Spleen (tissue), 11 donors: Measurements from ENCODE around the gene TSFM. TPM values are rescaled to one million over a fixed set of nuclear protein-coding genes. Genes with fewer than 3 reads are reported as not detected.

Experiments
- DNase-seq: peaks from one replicate; pipeline ENCODE4 v3.0.0-alpha.2; 2020
- H3K27ac ChIP-seq, 8 donors: fragments of 200-600 bp; sonication (generic) in 7 of 8; 1 replicate in 4 of 8; 2 replicates in 4 of 8; pipeline versions ENCODE4 v1.5.0 to v1.8.0; 2016 to 2021; ENCODE audit warnings: inconsistent platforms in 4 of 8, mild to moderate bottlenecking in 4 of 8, moderate library complexity in 1 of 8
- H3K27me3 ChIP-seq, 7 donors: fragments of 200-600 bp; sonication (generic) in 6 of 7; replicated peaks in 1 of 7; 1 replicate in 4 of 7; 2 replicates in 3 of 7; pipeline versions ENCODE4 v1.5.0 to v1.8.0; 2016 to 2021; ENCODE audit warnings: inconsistent platforms in 3 of 7, mild to moderate bottlenecking in 1 of 7
- H3K36me3 ChIP-seq, 6 donors: fragments of 200-600 bp; sonication (generic) in 5 of 6; 1 replicate in 4 of 6; 2 replicates in 2 of 6; pipeline versions ENCODE4 v1.5.0 to v1.8.0; 2016 to 2021; ENCODE audit warnings: inconsistent platforms in 2 of 6
- H3K4me1 ChIP-seq, 6 donors: fragments of 200-600 bp; sonication (generic) in 5 of 6; 1 replicate in 3 of 6; 2 replicates in 3 of 6; pipeline versions ENCODE4 v1.5.0 to v1.8.0; 2016 to 2021; ENCODE audit warnings: inconsistent platforms in 3 of 6
- H3K4me3 ChIP-seq, 8 donors: fragments of 200-600 bp; sonication (generic) in 7 of 8; 1 replicate in 4 of 8; 2 replicates in 4 of 8; pipeline versions ENCODE4 v1.5.0 to v1.8.0; 2016 to 2021; ENCODE audit warnings: inconsistent platforms in 4 of 8, mild to moderate bottlenecking in 4 of 8, moderate library complexity in 2 of 8
- H3K9me3 ChIP-seq, 8 donors: fragments of 200-600 bp; sonication (generic) in 7 of 8; 1 replicate in 4 of 8; 2 replicates in 4 of 8; pipeline versions ENCODE4 v1.5.0 to v1.8.0; 2016 to 2021; ENCODE audit warnings: inconsistent platforms in 4 of 8
- POLR2A ChIP-seq, 3 donors: fragments of 450-650 bp; IDR thresholded peaks; one replicate each; pipeline ENCODE4 v1.5.1; 2017; ENCODE audit warnings: antibody characterized with exemption in 3 of 3, mild to moderate bottlenecking in 1 of 3
- POLR2AphosphoS5 ChIP-seq, 3 donors: sonication (generic); formaldehyde crosslinking; IDR thresholded peaks; one replicate each; pipeline ENCODE4 v1.5.1; 2017; ENCODE audit warnings: antibody characterized with exemption in 3 of 3
- WGBS, 5 donors: extraction: QIAGEN DNeasy Blood & Tissue Kit in 3 of 5; methylation state at CpG; one replicate each; pipeline versions ENCODE4 v1.1.5 to v1.1.7; 2013 to 2018; 5-methylcytosine and 5-hydroxymethylcytosine counted together
- intact Hi-C: fragments of 100-400 bp; cut with DNase I; formaldehyde crosslinking; loops from one replicate; pipeline ENCODE4 v1.15.0; 2023; ENCODE audit warnings: low total_unique reads
- polyA plus RNA-seq, 3 donors: library from polyadenylated mRNA; stranded (reverse); fragments of 200-250 nt; gene quantifications; one replicate each; pipeline ENCODE4 v1.2.1, GENCODE V29; 2013
- total RNA-seq, 7 donors: library from RNA; depleted of rRNA in 3 of 7; stranded (reverse); fragments of >200 nt in 3 of 7; fragmentation: NEBNext Ultra II Directional in 4 of 7; extraction: Animal tissue kit (Norgen Biotek cat#: 25700) in 4 of 7; gene quantifications; one replicate each; pipeline versions ENCODE4 v1.1.0 to v1.2.1, GENCODE V29; 2016 to 2021
- TF ChIP-seq, protein P1 (sequence below), 11 experiments: fragments of 200-600 bp in 7 of 11; fragments of 450-650 bp in 4 of 11; sonication (generic) in 4 of 11; IDR thresholded peaks in 8 of 11; conservative IDR thresholded peaks in 3 of 11; 1 replicate in 7 of 11; 2 replicates in 4 of 11; pipeline versions ENCODE4 v1.4.0 to v1.8.0; 2016 to 2021; ENCODE audit warnings: antibody characterized with exemption in 11 of 11, inconsistent platforms in 4 of 11, mild to moderate bottlenecking in 1 of 11
- donor health status: healthy with polysubstance abuse.
- donor health status: DM: no; HTN: no; CAD: no; lungs with moderate emphysema.
- donor health status: DM: no; HTN: no; CAD: no.
- donor health status: Bipolar disorder and iron deficiency.
- donor health status: healthy.
- donor health status: DM: no; HTN: no; CAD: no.
- donor health status: DM: yes; HTN: yes; CAD: no.

The TSFM gene
- total and polyA plus RNA-seq, 10 donors, result 13.2 to 38.2 (median 18.1) TPM

GRCh38 chr12:57779736-57780135, 2.9 kb upstream of the TSFM start:
- intact Hi-C loops, result no loop called here
- H3K36me3 ChIP-seq, result peaks cover 0 to 10% (median 0%) of the 10 kb centered on the region in 6 donors
- no peaks in the 10 kb centered on the region for H3K9me3 ChIP-seq

DNA sequence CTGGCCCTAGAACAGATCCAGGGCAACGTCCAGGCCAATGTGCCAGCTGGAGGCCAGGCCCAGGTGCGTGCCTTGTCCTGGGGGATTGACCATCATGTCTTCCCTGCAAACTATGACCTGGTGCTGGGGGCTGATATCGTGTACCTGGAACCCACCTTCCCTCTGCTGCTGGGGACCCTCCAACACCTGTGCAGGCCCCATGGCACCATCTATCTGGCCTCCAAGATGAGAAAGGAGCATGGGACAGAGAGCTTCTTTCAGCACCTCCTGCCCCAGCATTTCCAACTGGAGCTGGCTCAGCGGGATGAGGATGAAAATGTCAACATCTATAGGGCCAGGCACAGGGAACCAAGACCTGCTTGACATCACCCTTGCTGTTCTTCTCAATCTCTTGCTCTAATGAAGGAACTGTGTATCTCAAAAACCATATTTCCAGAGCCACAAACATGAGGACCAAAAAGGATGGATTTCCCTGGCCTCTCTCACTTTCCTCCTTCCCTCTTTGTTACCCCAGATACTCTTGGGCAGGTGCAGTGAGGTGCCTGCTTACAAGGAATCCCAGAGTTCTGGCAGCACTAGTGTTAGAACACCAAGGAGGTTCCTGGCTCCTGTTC, 2.2 kb upstream of the TSFM start:
- no peak overlapping the region for H3K4me3 ChIP-seq
- WGBS, 5 donors, result 83 to 94% (median 86%) methylated on average over 4 of the region's 4 CpGs
- peak overlapping the region in 4 of 8 donors; percentile 33 to 86 (median 84) for H3K27ac ChIP-seq
- intact Hi-C loops, result no loop called here
- H3K4me1 ChIP-seq, result peaks cover 14 to 57% (median 41%) of the 10 kb centered on the region in 6 donors
- TF ChIP-seq POLR2AphosphoS5 (IDR thresholded peaks at IDR 0.05) (no peak), POLR2A (IDR thresholded peaks at IDR 0.05) (no peak)
- TF ChIP-seq, protein P1, sequence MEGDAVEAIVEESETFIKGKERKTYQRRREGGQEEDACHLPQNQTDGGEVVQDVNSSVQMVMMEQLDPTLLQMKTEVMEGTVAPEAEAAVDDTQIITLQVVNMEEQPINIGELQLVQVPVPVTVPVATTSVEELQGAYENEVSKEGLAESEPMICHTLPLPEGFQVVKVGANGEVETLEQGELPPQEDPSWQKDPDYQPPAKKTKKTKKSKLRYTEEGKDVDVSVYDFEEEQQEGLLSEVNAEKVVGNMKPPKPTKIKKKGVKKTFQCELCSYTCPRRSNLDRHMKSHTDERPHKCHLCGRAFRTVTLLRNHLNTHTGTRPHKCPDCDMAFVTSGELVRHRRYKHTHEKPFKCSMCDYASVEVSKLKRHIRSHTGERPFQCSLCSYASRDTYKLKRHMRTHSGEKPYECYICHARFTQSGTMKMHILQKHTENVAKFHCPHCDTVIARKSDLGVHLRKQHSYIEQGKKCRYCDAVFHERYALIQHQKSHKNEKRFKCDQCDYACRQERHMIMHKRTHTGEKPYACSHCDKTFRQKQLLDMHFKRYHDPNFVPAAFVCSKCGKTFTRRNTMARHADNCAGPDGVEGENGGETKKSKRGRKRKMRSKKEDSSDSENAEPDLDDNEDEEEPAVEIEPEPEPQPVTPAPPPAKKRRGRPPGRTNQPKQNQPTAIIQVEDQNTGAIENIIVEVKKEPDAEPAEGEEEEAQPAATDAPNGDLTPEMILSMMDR (IDR thresholded peaks at IDR 0.05 in 8 of 11, conservative IDR thresholded peaks at IDR 0.05 in 3 of 11), result no peak
- no peaks in the 10 kb centered on the region for H3K9me3 ChIP-seq
- DNase-seq, result no peak
- no peaks in the 10 kb centered on the region for H3K27me3 ChIP-seq
- peaks cover 0 to 16% (median 4%) of the 10 kb centered on the region in 6 donors for H3K36me3 ChIP-seq

More at GRCh38 chr12:57779736-57780135, 2.9 kb upstream of the TSFM start:
- 66 to 92% (median 78%) methylated on average over 1 of the region's 1 CpG for WGBS, 5 donors
- Histone ChIP-seq H3K27me3 (no peaks in the 10 kb centered on the region), H3K4me1 (peaks cover 14 to 56% (median 41%) of the 10 kb centered on the region in 6 donors), H3K4me3 (no peak overlapping the region), H3K27ac (no peak overlapping the region)
- DNase-seq, result no peak
- TF ChIP-seq POLR2A (IDR thresholded peaks at IDR 0.05), result no peak
- TF ChIP-seq, protein P1 (IDR thresholded peaks at IDR 0.05 in 8 of 11, conservative IDR thresholded peaks at IDR 0.05 in 3 of 11), result no peak

DNA sequence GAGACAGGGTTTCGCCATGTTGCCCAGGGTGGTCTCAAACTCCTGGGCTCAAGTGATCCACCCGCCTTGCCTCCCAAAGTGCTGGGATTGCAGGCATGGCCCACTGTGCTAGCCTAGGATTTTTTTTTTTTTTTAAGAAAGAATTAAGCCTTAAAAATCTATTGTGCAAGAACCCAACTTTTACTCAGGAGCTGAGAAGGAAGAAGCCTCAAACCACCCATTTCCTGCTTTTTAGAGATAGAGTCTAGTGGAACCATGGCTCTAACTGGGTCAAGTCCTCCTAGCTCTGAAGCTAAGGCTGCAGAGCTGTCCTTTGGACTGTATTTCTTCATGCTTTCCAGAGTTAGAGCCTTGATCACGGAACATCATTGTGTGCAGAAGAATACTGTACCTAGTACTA, 1.3 kb upstream of the TSFM start:
- H3K27ac ChIP-seq, result peak overlapping the region in 5 of 8 donors; percentile 5 to 86 (median 83)
- 68 to 90% (median 83%) methylated on average over 3 of the region's 3 CpGs for WGBS, 5 donors

DNA sequence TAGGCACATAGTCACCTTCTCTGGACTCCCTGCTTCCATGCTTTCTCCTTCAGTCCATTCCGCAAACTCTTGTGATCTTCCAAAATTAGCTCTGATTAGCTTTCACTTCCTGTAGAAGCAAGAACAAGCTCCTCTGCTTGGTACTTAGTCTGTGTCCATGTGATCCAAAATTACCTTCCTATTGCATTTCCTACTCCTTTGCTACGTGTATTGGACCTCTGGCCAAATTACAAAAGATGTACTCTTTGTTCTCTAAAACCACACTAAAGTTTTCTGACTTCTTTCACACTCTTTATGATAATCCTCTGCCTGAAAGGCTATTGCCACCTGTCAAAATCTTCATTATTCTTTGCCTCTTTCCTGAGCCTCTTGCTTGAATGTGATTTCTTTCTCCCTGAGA, 786 bp upstream of the TSFM start:
- 38 to 61% (median 52%) methylated on average over 2 of the region's 2 CpGs for WGBS, 5 donors
- Histone ChIP-seq H3K9me3 (no peaks in the 10 kb centered on the region), H3K4me1 (peaks cover 14 to 57% (median 41%) of the 10 kb centered on the region in 6 donors), H3K4me3 (no peak overlapping the region), H3K36me3 (peaks cover 0 to 30% (median 18%) of the 10 kb centered on the region in 6 donors), H3K27me3 (no peaks in the 10 kb centered on the region), H3K27ac (peak overlapping the region in 5 of 8 donors; percentile 5 to 86 (median 83))
- TF ChIP-seq POLR2A (IDR thresholded peaks at IDR 0.05) (no peak), POLR2AphosphoS5 (IDR thresholded peaks at IDR 0.05) (no peak)
- TF ChIP-seq, protein P1 (IDR thresholded peaks at IDR 0.05 in 8 of 11, conservative IDR thresholded peaks at IDR 0.05 in 3 of 11), result no peak
- no peak for DNase-seq
- intact Hi-C loops, result no loop called here

More for the DNA sequence above, 1.3 kb upstream of the TSFM start:
- H3K27me3 ChIP-seq, result no peaks in the 10 kb centered on the region
- H3K9me3 ChIP-seq, result no peaks in the 10 kb centered on the region
- H3K4me3 ChIP-seq, result no peak overlapping the region
- peaks cover 14 to 57% (median 41%) of the 10 kb centered on the region in 6 donors for H3K4me1 ChIP-seq
- intact Hi-C loops, result no loop called here
- peaks cover 0 to 25% (median 12%) of the 10 kb centered on the region in 6 donors for H3K36me3 ChIP-seq
- TF ChIP-seq, protein P1 (IDR thresholded peaks at IDR 0.05 in 8 of 11, conservative IDR thresholded peaks at IDR 0.05 in 3 of 11), result no peak
- TF ChIP-seq POLR2AphosphoS5 (IDR thresholded peaks at IDR 0.05) (no peak), POLR2A (IDR thresholded peaks at IDR 0.05) (no peak)
- no peak for DNase-seq
